Measurements from ENCODE around the gene CITED4.

- TF ChIP-seq REST (IDR thresholded peaks at IDR 0.05; ENCODE audit: low read depth) (no peak), MAX (IDR thresholded peaks at IDR 0.05) (no peak)
These were observed 8.9 kb downstream of the CITED4 start for GRCh38 chr1:40853113-40853884.

Measured in Ishikawa (cell line).